GM21576 (cell line): Measurements from ENCODE around the gene LRR1.
"Not testable (repeated sequence)": the region's sequence is repeated elsewhere in the genome, so short reads cannot be mapped to it uniquely, and the experiment has no call there.

ENCODE experiments used
- ATAC-seq: cut with Tn5 transposase; IDR thresholded peaks from one replicate; pipeline ENCODE4 v1.9.1; 2021; ENCODE audit warnings: mild to moderate bottlenecking, moderate library complexity; ENCODE audit not compliant: unreplicated experiment

The LRR1 gene, protein sequence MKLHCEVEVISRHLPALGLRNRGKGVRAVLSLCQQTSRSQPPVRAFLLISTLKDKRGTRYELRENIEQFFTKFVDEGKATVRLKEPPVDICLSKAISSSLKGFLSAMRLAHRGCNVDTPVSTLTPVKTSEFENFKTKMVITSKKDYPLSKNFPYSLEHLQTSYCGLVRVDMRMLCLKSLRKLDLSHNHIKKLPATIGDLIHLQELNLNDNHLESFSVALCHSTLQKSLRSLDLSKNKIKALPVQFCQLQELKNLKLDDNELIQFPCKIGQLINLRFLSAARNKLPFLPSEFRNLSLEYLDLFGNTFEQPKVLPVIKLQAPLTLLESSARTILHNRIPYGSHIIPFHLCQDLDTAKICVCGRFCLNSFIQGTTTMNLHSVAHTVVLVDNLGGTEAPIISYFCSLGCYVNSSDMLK

DNA sequence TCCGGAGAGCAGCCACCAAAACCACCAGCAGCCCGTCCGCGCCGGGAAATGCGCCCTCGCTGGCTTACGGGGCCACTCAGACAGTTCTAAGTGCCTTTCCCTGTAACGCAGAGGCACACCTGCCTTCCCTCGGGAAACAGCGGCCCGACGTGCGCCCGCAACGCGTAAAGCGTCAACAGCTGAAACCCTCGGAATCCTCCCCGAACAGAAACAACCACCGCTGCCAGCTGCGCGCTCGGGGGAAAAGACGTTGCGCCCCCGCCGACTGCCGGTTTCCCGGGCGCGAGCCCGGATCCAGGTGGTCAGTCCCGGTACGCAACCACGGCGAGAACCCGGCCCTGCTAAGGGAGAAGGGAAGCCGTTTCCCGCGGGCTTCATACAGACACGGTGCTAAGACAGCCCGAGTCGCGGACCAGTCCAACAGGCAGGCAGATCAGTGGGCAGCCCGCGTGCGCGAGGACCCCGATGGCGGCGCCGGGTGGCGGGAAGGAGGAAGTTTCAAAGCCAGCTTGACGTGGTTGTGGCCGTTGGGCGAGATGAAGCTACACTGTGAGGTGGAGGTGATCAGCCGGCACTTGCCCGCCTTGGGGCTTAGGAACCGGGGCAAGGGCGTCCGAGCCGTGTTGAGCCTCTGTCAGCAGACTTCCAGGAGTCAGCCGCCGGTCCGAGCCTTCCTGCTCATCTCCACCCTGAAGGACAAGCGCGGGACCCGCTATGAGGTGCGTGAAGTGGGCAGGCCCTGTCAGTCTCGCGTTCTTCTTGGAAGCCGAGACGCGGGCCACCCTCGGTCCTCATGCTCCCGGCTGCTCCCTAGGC is at the start of gene LRR1:
TSS of gene LRR1 (plus strand) at position 456 of the 816 bp plus-strand sequence. CDS start at position 537, 81 bp downstream.
- ATAC-seq, result peak; percentile 34

DNA sequence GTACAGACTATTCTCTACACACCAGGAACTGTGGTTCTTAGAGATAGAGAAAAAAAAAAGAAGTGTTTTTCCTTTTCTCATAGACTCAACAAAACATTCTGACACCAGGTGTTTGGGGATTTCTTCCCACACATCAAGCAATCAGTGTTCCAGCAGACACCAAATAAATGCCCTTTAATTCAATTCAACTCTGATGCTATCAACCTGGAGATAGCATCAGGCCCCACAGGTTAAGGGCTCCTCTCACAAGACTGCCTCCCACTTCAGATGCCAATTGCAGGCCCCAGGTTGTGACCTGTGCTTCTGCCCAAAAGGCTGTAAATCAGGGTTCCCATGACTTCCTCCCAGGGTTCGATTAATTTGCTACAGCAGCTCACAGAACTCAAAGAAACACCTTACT is 49.3 kb upstream of the LRR1 start:
- no peak for ATAC-seq

DNA sequence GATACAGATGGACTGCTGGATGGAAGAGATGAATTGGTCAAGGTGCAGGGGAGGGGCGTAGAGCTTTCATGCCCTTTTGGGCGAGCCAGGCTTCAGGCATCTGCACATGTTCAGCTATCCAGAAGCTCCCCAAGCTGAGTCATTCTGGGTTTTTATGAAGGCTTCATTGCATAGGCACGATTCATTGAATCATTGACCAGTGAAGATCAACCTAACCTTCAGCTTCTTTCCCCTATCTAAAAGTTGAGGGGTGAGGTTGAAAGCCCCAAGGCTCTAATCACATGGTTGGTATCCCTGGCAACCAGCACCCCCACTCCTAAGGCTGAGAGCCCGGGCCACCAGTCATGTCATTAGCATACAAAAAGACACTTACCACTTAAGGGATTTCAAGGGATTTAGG is 48.9 kb upstream of the LRR1 start:
- no peak for ATAC-seq

DNA sequence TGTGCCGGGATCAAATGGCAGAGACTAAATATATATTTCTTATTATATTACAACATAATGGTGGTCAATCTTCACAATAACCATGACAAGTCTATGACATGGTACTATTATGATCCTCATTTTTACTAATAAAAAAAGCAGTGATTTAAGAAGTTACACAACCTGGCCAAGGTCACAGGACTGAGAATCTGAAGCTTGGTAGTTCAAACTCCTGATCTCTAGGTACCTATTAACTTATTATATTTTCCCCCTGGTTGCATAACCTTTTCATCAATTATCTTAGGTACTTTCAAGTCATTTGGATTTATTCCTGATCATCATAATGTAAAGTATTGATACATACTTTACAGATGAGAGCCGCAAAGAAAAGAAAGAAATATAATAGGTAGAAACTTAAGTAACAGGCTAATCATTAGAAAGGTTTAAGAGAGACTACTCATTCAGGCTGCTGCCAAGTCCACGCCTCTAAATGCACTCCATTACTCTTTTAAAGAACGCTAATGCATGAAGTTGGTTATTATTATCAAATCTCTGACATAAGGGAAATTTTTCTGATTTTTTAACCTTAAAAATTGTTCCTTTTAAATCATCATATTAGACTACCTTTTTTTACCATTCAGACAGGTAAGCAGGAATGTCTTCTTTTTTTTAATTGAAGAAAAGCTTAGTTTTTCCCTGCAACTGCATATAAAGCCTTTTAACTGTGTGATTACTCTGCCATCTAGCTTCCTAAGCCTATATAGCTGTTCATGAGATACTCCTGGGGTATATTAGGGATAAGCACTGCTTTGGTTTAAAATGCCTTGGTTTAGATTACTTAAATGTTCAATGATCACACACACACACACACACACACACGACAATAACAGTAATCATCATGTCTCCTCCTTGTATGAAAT is 48.2 kb upstream of the LRR1 start:
- no peak for ATAC-seq

DNA sequence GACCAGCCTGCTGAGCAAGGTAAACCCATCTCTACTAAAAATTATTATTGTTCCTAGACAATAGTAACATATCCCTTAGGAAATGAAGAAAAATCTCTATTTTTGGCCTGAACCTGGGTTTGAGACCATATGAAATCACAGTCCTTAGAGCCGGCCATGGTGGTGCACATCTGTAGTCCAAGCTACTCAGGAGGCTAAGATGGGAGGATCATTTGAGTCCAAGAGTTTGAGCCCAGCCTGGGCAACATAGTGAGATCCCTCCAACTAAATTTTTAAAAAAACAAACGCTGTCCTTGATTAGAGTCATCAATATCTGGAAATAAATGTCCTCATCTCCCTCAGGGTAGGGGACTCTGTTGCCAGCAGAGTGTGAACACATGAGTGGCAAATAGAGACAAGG is 47.2 kb upstream of the LRR1 start:
- no peak for ATAC-seq

DNA sequence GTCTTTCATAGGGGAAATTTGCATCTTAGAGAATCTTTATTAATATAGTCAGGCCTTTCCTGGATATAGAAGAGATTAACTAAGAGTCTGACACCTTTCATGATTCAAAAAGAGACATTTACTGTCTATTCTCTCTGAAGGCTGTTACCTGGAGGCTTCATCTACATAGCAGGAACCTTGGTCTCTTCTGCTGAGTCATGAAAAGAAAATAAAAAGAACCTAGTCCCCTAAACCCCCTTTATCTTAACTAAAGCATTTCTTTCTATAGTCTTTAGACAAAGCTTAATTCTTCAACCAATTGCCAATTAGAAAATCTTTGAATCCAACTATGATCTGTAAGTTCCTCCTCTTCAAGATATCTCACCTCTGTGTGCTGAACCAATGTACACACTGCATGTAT is 45.6 kb upstream of the LRR1 start:
- ATAC-seq, result no peak

DNA sequence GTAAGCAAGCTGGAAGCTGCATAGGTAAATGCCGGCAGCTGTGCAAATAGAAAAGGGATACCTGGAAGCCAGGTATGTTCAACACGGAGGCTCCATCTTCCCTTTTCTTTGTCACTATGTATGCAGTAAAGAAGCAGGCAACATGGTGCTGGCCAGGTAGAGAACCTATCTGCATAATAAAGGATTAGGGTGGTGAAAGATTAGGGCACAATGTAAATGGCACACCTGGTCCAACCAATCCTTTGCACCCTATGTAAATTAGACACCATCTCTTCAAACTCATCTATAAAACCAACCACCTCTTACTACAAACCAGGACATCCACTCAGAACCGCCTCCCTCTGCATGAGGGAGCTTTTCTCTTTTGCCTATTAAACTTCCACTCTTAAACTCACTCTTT is 44.8 kb upstream of the LRR1 start:
- no peak for ATAC-seq

DNA sequence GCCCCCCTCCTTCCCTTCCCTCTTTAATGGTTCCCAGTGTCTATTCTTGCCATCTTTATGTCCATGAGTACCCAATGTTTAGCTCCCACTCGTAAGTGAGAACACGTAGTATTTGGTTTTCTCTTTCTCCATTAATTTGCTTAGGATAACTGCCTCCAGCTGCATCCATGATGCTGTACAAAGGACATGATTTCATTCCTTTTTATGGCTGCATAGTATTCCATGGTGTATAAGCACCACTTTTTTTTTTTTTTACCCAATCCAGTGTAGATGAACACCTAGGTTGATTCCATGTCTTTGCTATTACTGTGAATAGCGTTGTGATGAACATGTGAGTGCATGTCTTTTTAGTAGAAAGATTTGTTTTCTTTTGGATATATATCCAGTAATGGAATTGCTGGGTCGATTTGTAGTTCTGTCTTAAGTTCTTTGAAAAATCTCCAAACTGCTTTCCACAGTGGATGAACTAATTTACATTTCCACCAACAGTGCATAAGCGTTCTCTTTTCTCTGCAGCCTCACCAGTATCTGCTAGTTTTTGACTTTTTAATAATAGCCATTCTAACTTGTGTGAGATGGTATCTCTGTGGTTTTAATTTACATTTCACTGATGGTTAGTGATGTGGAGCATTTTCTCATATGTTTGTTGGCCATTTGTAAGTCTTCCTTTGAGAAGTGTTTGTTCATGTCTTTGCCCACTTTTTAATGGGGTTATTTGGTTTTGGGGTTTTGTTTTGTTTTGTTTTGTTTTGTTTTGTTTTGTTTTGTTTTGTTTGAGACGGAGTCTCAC is 38.6 kb upstream of the LRR1 start:
- ATAC-seq, result no peak

DNA sequence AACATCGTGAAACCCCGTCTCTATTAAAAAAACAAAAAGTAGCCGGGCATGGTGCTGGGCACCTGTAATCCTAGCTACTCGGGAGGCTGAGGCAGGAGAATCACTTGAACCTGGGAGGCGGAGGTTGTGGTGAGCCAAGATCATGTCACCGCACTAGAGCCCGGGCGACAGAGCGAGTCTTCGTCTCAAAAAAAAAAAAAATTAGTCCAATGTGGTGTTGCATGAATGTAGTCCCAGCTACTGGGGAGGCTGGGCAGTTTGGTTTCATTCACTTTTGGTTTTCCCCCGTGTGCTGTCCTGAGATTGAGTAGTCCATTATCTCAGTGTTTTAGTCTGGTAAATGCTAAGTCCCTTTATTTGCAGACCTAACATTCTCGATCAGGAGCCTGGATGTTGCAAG is 32.0 kb upstream of the LRR1 start:
- ATAC-seq, result no peak

DNA sequence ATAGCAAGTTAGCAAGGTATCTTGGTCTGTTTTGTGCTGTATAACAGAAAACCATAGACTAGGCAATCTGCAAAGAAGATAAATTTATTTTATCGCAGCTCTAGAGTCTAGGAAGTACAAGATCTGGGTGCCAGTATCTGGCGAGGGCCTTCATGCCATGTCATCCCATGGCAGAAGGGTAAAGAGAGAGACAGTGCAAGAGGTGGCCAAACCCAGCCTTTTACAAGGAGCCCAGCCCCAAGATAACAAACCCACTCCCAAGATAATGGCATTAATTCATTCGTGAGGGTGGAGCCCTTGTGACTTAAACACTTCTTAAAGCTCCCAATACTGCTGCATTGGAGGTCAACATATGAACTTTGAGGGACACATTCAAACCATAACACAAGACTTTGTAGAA is 29.5 kb upstream of the LRR1 start:
- no peak for ATAC-seq

DNA sequence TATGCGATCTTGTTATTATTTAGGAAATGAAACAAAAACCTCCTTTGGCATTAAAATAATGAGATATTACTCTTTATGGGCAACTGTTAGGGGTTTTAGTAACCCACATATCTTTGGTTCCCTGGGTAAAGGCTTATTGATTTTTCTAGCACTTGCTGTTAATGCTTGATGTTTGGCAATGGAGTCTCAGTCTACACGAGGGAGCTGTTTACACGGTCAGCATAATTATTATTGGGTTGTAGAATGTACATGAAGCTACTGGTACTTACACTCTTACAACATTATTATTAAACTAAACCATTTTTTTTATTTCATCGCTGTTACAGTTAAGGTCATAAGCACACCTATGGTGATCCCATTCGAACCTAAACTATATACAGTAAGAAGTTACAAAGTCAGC is 24.7 kb upstream of the LRR1 start:
- no peak for ATAC-seq

DNA sequence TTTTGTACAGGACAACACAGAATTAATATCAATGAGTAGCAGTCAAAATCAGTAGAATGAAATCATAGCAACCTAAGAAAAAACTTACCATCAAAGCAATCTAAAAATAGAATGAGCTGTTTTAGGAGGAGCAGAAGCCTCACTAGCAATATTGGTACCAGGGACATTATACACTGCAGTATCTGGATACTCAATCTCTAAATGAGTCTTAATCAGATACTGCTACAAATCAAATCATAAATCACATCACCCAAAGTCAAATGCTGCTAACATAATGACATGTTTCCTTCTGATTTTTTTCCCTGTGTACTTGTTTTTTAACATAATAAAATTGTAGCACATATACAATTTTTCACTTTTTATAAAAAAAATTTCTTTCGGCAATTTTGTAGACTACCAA is 20.6 kb upstream of the LRR1 start:
- ATAC-seq, result no peak

DNA sequence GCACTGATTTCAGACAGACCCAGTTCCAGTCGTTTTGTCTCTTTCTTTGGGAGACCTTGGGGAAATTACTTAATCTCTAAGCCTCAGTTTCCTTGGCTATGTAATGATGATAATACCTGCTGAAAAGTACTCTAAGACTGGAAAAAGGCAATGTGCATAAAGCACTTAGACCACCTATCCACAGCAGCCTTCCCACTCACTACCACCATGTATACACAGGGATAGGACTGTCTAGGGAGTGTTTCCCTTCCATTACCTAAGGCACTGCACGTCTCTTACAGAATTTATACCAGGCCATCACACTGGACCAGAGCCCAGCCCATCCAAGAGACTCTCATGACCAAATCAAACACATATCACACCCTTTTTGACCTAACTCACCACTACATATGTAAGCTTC is 18.9 kb upstream of the LRR1 start:
- no peak for ATAC-seq

DNA sequence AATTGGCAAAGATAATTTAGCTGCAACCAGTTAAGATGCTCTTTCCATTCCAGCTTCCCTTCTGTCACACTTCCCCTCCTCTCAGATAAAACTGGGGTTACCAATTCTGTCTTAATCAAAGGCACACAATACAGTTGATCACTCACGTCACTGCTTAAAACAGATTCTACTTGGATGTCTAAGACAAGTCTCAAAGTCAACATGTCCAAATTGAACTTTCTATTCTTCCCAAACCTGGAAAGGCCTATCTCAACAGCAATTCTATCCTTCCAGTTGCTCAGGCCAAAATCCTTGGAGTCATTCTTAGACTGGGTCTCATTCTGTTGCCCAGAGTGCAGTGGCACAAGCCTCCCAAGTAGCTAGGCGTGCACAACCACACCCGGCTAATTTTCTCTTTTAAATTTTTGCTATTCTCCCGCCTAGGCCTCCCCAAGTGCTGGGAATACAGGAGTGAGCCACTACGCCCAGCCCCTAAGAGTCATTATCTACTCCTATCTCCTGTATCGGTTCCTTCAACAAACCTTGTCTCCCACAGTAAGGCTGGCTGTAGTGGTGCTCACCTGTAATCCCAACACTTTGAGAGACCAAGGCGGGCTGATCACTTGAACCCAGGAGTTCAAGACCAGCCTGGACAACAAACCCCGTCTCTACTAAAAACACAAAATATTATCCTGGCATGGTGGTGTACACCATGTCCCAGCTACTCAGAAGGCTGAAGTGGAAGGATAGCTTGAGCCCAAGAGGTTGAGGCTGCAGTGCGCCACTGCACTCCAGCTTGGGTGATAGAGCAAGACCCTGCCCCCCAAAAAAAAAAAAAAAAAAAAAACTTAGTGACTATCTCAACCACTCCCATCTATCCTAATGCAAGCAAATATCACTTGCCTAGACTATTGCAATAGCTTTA is 17.3 kb upstream of the LRR1 start:
- ATAC-seq, result no peak

DNA sequence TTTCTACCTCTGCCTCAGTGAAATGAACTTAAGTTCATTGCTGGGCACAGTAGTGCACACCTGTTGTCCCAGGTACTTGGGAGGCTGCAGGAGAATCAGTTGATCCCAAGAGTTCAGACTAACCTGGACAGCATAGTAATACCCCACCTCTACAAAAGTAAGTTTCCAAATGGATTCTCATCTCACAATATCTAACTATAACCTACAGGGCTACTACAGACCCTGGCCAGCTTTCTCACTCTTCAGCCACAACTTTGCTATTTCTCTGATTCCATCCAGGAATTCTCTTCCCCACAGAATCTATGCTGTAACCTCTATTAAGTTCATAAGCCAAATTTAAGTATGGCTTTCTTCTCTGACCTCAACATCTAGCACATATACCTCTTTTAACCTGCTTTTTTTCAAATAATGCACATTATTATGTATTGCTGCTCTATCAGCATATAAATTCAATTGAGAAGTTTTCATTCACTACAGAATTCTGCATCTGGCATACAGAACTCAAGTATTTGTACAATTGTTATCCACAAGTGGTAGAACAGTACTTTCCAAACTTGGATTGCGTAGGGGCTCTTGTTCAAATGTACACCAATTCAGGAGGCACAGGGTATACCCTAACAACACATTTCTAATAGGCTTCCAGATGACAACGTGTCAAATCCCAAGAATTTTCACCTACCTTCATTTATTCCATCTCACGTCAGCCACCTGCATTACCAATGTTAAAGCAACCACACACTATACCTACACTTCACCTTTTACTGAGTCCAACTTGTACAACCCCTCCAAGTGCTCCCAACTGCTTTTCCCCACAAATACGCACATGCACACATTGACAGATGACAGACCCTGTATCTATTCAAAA is 16.4 kb upstream of the LRR1 start:
- ATAC-seq, result no peak

DNA sequence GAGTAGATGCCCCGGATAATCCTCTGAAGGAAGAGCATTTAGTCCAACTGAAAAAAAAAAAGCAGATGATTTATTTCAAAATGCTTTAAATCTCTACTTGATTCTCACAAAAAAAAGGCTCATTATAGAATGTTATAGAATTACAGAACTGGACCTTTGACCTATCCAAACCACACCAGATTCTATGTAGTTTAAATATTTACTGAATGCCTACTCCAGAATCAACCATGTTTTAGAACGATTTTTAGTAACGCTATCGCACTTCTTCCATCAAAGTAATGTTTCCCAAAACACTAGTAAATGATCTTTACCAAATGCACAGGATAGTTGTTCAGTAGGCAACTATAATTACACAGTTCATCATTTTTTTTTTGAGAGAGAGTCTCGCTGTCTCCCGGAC is 15.1 kb upstream of the LRR1 start:
- no peak for ATAC-seq

DNA sequence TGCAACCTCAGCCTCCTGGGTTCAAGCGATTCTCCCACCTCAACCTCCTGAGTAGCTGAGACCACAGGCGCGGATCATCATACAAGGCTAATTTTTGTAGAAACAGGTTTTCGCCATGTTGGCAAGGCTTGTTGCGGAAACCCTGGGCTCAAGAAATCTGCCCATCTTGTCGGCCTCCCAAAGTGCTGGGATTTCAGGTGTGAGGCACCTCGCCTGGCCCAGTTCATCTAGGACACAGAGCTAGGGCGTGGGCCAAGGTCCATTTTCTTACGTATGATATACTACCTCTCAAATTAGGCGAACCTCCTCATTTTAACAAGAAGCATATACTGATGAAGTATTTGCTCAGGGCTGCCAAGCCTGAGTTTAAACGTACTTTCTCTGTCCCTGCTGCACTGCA is 14.7 kb upstream of the LRR1 start:
- ATAC-seq, result no peak

DNA sequence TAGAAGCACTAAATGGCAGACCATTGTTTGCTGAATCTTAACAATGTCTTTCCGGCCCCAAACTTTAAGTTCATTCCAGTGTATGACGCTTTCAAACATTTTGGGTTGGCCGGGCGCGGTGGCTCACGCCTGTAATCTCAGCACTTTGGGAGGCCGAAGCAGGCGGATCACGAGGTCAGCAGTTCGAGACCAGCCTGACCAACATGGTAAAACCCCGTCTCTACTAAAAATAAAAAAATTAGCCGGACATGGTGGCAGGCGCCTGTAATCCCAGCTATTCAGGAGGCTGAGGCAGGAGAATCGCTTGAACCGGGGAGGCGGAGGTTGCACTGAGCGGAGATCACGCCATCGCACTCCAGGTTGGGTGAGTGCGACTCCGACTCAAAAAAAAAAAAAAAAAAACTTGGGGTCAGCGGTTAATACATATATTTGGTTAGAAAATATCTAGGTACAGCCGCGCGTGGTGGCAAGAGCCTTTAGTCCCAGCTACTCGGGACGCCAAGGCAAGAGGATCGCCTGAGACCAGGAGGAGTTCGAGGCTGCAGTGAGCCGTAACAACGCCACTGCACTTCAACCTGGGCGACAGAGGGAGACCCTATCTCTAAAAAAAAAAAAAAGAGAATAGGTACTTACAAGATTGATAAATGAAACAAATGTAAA is 13.6 kb upstream of the LRR1 start:
- not testable (repeated sequence) for ATAC-seq
